ENCODE measurements around the gene NF1. TPM values are rescaled to one million over a fixed set of nuclear protein-coding genes. Genes with fewer than 3 reads are reported as not detected.

Gene NF1
- total RNA-seq, 2 donors from 2014 or later = 38.5 to 49.1 TPM

GRCh38 chr17:31373150-31374093, 278.6 kb downstream of the NF1 start:
- intact Hi-C loops (cut with DNase I) = no loop called here
- H3K4me3 ChIP-seq = no peak overlapping the region
- peak; percentile 48 for TF ChIP-seq CTCF (IDR thresholded peaks at IDR 0.05)
- no peaks in the 10 kb centered on the region for H3K27me3 ChIP-seq
- H3K9me3 ChIP-seq = no peaks in the 10 kb centered on the region
- H3K36me3 ChIP-seq = no peaks in the 10 kb centered on the region
- no peak for DNase-seq
- no peak overlapping the region for H3K9ac ChIP-seq (ENCODE audit: low read depth in 2 of 2, low read length in 2 of 2)
- no peak overlapping the region for H3K27ac ChIP-seq
- no peaks in the 10 kb centered on the region for H3K4me1 ChIP-seq

GRCh38 chr17:31374094-31374447, 279.3 kb downstream of the NF1 start:
- TF ChIP-seq CTCF (IDR thresholded peaks at IDR 0.05) = no peak
- intact Hi-C loops (cut with DNase I) = no loop called here
- H3K27ac ChIP-seq = no peak overlapping the region

GRCh38 chr17:31374503-31374902, 279.7 kb downstream of the NF1 start:
- Histone ChIP-seq H3K9ac (ENCODE audit: low read depth in 2 of 2, low read length in 2 of 2) (no peak overlapping the region), H3K4me1 (no peaks in the 10 kb centered on the region), H3K27ac (no peak overlapping the region), H3K9me3 (no peaks in the 10 kb centered on the region), H3K27me3 (no peaks in the 10 kb centered on the region), H3K4me3 (no peak overlapping the region), H3K36me3 (no peaks in the 10 kb centered on the region)
- intact Hi-C loops (cut with DNase I) = no loop called here
- no peak for TF ChIP-seq CTCF (IDR thresholded peaks at IDR 0.05)
- no peak for DNase-seq

More at GRCh38 chr17:31374094-31374447, 279.3 kb downstream of the NF1 start:
- H3K36me3 ChIP-seq = no peaks in the 10 kb centered on the region
- H3K4me1 ChIP-seq = no peaks in the 10 kb centered on the region
- no peaks in the 10 kb centered on the region for H3K9me3 ChIP-seq
- H3K27me3 ChIP-seq = no peaks in the 10 kb centered on the region
- no peak overlapping the region for H3K9ac ChIP-seq (ENCODE audit: low read depth in 2 of 2, low read length in 2 of 2)
- no peak for DNase-seq
- no peak overlapping the region for H3K4me3 ChIP-seq

GRCh38 chr17:31378638-31379037, 283.9 kb downstream of the NF1 start:
- no peaks in the 10 kb centered on the region for H3K27me3 ChIP-seq

GRCh38 chr17:31379597-31380205, 284.9 kb downstream of the NF1 start:
- no peaks in the 10 kb centered on the region for H3K36me3 ChIP-seq
- no peaks in the 10 kb centered on the region for H3K4me1 ChIP-seq
- no peaks in the 10 kb centered on the region for H3K9me3 ChIP-seq
- H3K27me3 ChIP-seq = no peaks in the 10 kb centered on the region
- intact Hi-C loops (cut with DNase I) = no loop called here
- H3K27ac ChIP-seq = no peak overlapping the region
- DNase-seq = no peak
- no peak overlapping the region for H3K9ac ChIP-seq (ENCODE audit: low read depth in 2 of 2, low read length in 2 of 2)
- no peak for TF ChIP-seq CTCF (IDR thresholded peaks at IDR 0.05)
- H3K4me3 ChIP-seq = no peak overlapping the region

More at GRCh38 chr17:31378638-31379037, 283.9 kb downstream of the NF1 start:
- Histone ChIP-seq H3K4me1 (no peaks in the 10 kb centered on the region), H3K36me3 (no peaks in the 10 kb centered on the region), H3K9me3 (no peaks in the 10 kb centered on the region), H3K9ac (ENCODE audit: low read depth in 2 of 2, low read length in 2 of 2) (no peak overlapping the region), H3K4me3 (no peak overlapping the region), H3K27ac (no peak overlapping the region)
- DNase-seq = no peak
- intact Hi-C loops (cut with DNase I) = no loop called here
- TF ChIP-seq CTCF (IDR thresholded peaks at IDR 0.05) = no peak

Data from colonic mucosa (tissue), 4 donors.